Measurements from ENCODE around the gene S1PR5. TPM values are rescaled to one million over a fixed set of nuclear protein-coding genes. Genes with fewer than 3 reads are reported as not detected.

S1PR5 gene
- total and polyA plus RNA-seq, 10 of the 15 experiments (the other 5 are each of a cell fraction or from before 2014, with no cell fraction given): 0.04 TPM; not detected in 9

DNA sequence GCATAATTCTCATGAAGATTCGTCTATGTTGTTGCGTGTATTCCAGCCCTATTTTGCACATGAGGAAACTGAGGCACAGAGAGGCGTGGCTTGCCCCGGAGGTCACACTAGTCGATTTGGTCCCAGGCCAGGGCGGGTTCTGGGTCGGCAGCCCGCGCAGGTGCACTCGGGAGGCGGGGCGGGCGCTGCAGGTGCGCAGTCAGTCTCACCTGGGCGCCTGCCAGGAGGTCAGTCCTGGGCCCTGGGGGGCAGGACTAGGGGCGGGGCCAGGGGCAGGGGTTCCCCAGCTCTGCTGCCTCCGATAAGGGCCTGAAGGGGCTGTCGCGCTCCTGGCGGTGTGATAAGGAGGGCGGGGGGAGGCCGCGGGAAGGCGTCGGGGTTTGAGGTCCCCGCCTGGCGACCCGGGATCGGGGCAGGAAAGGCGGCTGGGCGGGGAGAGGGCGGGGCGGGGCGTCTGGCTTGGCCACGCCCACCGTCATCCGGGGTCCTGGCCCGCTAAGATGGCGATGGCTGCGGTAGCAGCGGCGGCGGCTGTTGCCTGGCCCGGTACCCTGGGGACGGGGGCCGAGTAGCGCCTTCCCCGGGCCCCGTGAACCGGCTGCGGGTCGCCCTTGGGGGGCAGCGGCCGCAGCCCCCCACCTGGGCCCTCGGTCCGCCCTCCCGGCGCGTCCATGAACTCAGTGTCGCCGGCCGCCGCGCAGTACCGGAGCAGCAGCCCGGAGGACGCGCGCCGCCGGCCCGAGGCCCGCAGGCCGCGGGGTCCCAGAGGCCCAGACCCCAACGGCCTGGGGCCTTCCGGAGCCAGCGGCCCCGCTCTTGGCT is 26.4 kb upstream of the S1PR5 start, which contains the start of gene ATG4D:
TSS of gene ATG4D (plus strand) at position 485 of the 822 bp plus-strand sequence. CDS start at position 672, 187 bp downstream.
- Histone ChIP-seq H3K36me3 (ENCODE audit: control insufficient read depth in 2 of 2, insufficient read depth in 2 of 2, low read length in 1 of 2) (peaks cover 0 to 1% of the 10 kb centered on the region in 2 experiments; a peak in 2 of 4 replicates), H3K27me3 (replicated peaks in 1 of 2; ENCODE audit: control insufficient read depth in 2 of 2, insufficient read depth in 2 of 2, low read length in 1 of 2) (peaks cover 0 to 4% of the 10 kb centered on the region in 2 experiments; a peak in 1 of 4 replicates), H3K9me3 (replicated peaks; ENCODE audit: control insufficient read depth, insufficient read depth, low read length) (no peaks in the 10 kb centered on the region), H2AFZ (ENCODE audit: control insufficient read depth, low read depth, low read length) (peak within 1 kb of the TSS; percentile 86), H4K20me1 (ENCODE audit: control insufficient read depth, insufficient read depth) (no peaks in the 10 kb centered on the region), H3K9ac (ENCODE audit: control insufficient read depth, insufficient read depth, low read length) (peak within 1 kb of the TSS; percentile 97), H3K4me3 (peak within 1 kb of the TSS; percentile 93), H3K4me1 (ENCODE audit: control insufficient read depth, insufficient read depth, low read length) (peaks cover 11% of the 10 kb centered on the region), H3K4me2 (ENCODE audit: control insufficient read depth, insufficient read depth) (peak within 1 kb of the TSS; percentile 100), H3K79me2 (ENCODE audit: control insufficient read depth, insufficient read depth, low read length) (peaks cover 11% of the 10 kb centered on the region), H3K27ac (ENCODE audit: control insufficient read depth, insufficient read depth) (peak within 1 kb of the TSS; percentile 83)
- no peak for DNase-seq (ENCODE audit: low read depth, low spot score)
- peak; percentile 91 for ATAC-seq
- peak; percentile 41 for FAIRE-seq
- ChIA-PET CTCF (interaction anchor here (1.4 to 3.4 kb wide), 7 partner anchors 26 to 157 kb away, joined by 3 to 35 read pairs (median 7); partner anchors contain the start of genes CDC37, CDKN2D and QTRT1), SMC1A (ENCODE audit: uncharacterized antibody, unreplicated experiment) (interaction anchor here (1.3 to 1.7 kb wide), 3 partner anchors 24 to 45 kb away, joined by 3 to 7 read pairs (median 5); no protein-coding TSS in a partner anchor), RAD21 (ENCODE audit: unreplicated experiment) (interaction anchor here (0.7 to 3.1 kb wide), 6 partner anchors 9 to 127 kb away, joined by 3 to 16 read pairs (median 4); partner anchors contain the start of gene CDKN2D), POLR2A (interaction anchor here (0.5 to 2.5 kb wide), 4 partner anchors 8 to 528 kb away, joined by 3 to 6 read pairs (median 6); no protein-coding TSS in a partner anchor)
- in situ Hi-C loops (cut with MboI): no loop called here
- WGBS (ENCODE audit: insufficient coverage, insufficient replicate concordance, low lambda C conversion rate, missing lambda C conversion rate): under 1% methylated on average over 55 of the region's 79 CpGs
- intact Hi-C loops (cut with micrococcal nuclease; ENCODE audit: unreplicated experiment): loop anchor here (1.0 kb wide), 1 partner anchor 23 kb away; the partner anchor contains the start of gene KRI1
- no TSS peak for BruUV-seq (replicated peaks)
- TF ChIP-seq NR2F1 (conservative IDR thresholded peaks at IDR 0.05) (peak; percentile 46), GATAD2B (conservative IDR thresholded peaks at IDR 0.05; ENCODE audit: low read depth) (peak; percentile 79; the same call in 1 of the 2 replicates), ZNF687 (IDR thresholded peaks at IDR 0.05) (peak; percentile 88), CUX1 (IDR thresholded peaks at IDR 0.05; ENCODE audit: insufficient replicate concordance, low read depth, low read length) (no peak), RAD51 (IDR thresholded peaks at IDR 0.05) (no peak), EED (IDR thresholded peaks at IDR 0.05; ENCODE audit: low read depth) (no peak), SIX5 (IDR thresholded peaks at IDR 0.05; ENCODE audit: low read depth, low read length, severe bottlenecking) (no peak), TAF1 (IDR thresholded peaks at IDR 0.05; ENCODE audit: borderline replicate concordance, low read depth, low read length) (peak; percentile 94), DPF2 (IDR thresholded peaks at IDR 0.05) (peak; percentile 66), PKNOX1 (IDR thresholded peaks at IDR 0.05) (peak; percentile 36; the same call in 1 of the 2 replicates), YY1 (IDR thresholded peaks at IDR 0.05; ENCODE audit: low read depth, low read length) (peak; percentile 95)

Measured in GM12878 (cell line).